ENCODE measurements around the gene KLF4.

KLF4 gene

GRCh38 chr9:107437716-107438115, 51.9 kb downstream of the KLF4 start:
- TF ChIP-seq CTCF (IDR thresholded peaks at IDR 0.05): no peak
- H3K27me3 Mint-ChIP-seq (ENCODE audit: low read depth, poor library complexity): peaks cover 8% of the 10 kb centered on the region
- no peaks in the 10 kb centered on the region for H3K36me3 Mint-ChIP-seq (ENCODE audit: low read depth)
- DNase-seq: peak; percentile 25
- peak overlapping the region; percentile 54 for H3K27ac Mint-ChIP-seq
- H3K4me3 Mint-ChIP-seq: no peak overlapping the region
- H3K4me1 Mint-ChIP-seq: peaks cover 14% of the 10 kb centered on the region
- no peaks in the 10 kb centered on the region for H3K9me3 Mint-ChIP-seq

- H3K9me3 Mint-ChIP-seq: no peaks in the 10 kb centered on the region
- H3K36me3 Mint-ChIP-seq (ENCODE audit: low read depth): no peaks in the 10 kb centered on the region
- peaks cover 8% of the 10 kb centered on the region for H3K27me3 Mint-ChIP-seq (ENCODE audit: low read depth, poor library complexity)
- no peak overlapping the region for H3K27ac Mint-ChIP-seq
- H3K4me3 Mint-ChIP-seq: no peak overlapping the region
- TF ChIP-seq CTCF (IDR thresholded peaks at IDR 0.05): no peak
- H3K4me1 Mint-ChIP-seq: peaks cover 12% of the 10 kb centered on the region
- DNase-seq: no peak
Observed at GRCh38 chr9:107435415-107435814, 54.2 kb downstream of the KLF4 start.
